Measurements from ENCODE around the gene MAP4K4. TPM values are rescaled to one million over a fixed set of nuclear protein-coding genes. Genes with fewer than 3 reads are reported as not detected.

The MAP4K4 gene
- total and polyA plus RNA-seq, 2 donors from 2014 or later, result 8.4 to 62.8 TPM

GRCh38 chr2:101823859-101824258 is 126.4 kb downstream of the MAP4K4 start:
- Histone ChIP-seq H3K27ac (ENCODE audit: low read depth in 2 of 2, low read length in 2 of 2) (no peak overlapping the region), H3K4me1 (ENCODE audit: control insufficient read depth in 2 of 3, insufficient read depth in 2 of 3, low read depth in 1 of 3, low read length in 3 of 3) (peaks cover 0 to 7% (median 5%) of the 10 kb centered on the region in 3 donors), H3K9me3 (ENCODE audit: control insufficient read depth in 2 of 3, insufficient read depth in 1 of 3, low read length in 3 of 3) (no peaks in the 10 kb centered on the region), H3K27me3 (ENCODE audit: control insufficient read depth, insufficient read depth, low read length) (no peaks in the 10 kb centered on the region), H3K36me3 (ENCODE audit: control insufficient read depth in 2 of 3, insufficient read depth in 3 of 3, low read length in 3 of 3) (peaks cover 0 to 12% (median 0%) of the 10 kb centered on the region in 3 donors), H3K4me3 (ENCODE audit: low read length in 3 of 3) (no peak overlapping the region), H3K9ac (ENCODE audit: low read length in 3 of 3) (no peak overlapping the region)
- intact Hi-C loops (cut with DNase I), result loop anchor here (10.0 kb wide), 1 partner anchor 129 kb away; the partner anchor contains the start of gene MAP4K4
- no peak for TF ChIP-seq CTCF (IDR thresholded peaks at IDR 0.05; ENCODE audit: borderline replicate concordance, extremely low read depth, insufficient read depth)
- FAIRE-seq (no peak), DNase-seq (no peak)

- Histone ChIP-seq H3K27ac (ENCODE audit: low read depth in 2 of 2, low read length in 2 of 2) (no peak overlapping the region), H3K9me3 (ENCODE audit: control insufficient read depth in 2 of 3, insufficient read depth in 1 of 3, low read length in 3 of 3) (no peaks in the 10 kb centered on the region), H3K4me1 (ENCODE audit: control insufficient read depth in 2 of 3, insufficient read depth in 2 of 3, low read depth in 1 of 3, low read length in 3 of 3) (peaks cover 0 to 7% (median 7%) of the 10 kb centered on the region in 3 donors), H3K36me3 (ENCODE audit: control insufficient read depth in 2 of 3, insufficient read depth in 3 of 3, low read length in 3 of 3) (peaks cover 0 to 23% (median 2%) of the 10 kb centered on the region in 3 donors), H3K27me3 (ENCODE audit: control insufficient read depth, insufficient read depth, low read length) (no peaks in the 10 kb centered on the region), H3K4me3 (ENCODE audit: low read length in 3 of 3) (no peak overlapping the region), H3K9ac (ENCODE audit: low read length in 3 of 3) (no peak overlapping the region)
- DNase-seq, result no peak
- TF ChIP-seq CTCF (IDR thresholded peaks at IDR 0.05; ENCODE audit: borderline replicate concordance, extremely low read depth, insufficient read depth), result no peak
- FAIRE-seq, result no peak
- intact Hi-C loops (cut with DNase I), result loop anchor here (10.0 kb wide), 1 partner anchor 132 kb away; the partner anchor contains the start of gene MAP4K4
Measured at GRCh38 chr2:101826716-101827115, 129.2 kb downstream of the MAP4K4 start.

- peaks cover 0 to 23% (median 2%) of the 10 kb centered on the region in 3 donors for H3K36me3 ChIP-seq (ENCODE audit: control insufficient read depth in 2 of 3, insufficient read depth in 3 of 3, low read length in 3 of 3)
- TF ChIP-seq CTCF (IDR thresholded peaks at IDR 0.05; ENCODE audit: borderline replicate concordance, extremely low read depth, insufficient read depth), result no peak
- intact Hi-C loops (cut with DNase I), result loop anchor here (10.0 kb wide), 1 partner anchor 132 kb away; the partner anchor contains the start of gene MAP4K4
- H3K27ac ChIP-seq (ENCODE audit: low read depth in 2 of 2, low read length in 2 of 2), result no peak overlapping the region
- DNase-seq (no peak), FAIRE-seq (no peak)
- H3K9ac ChIP-seq (ENCODE audit: low read length in 3 of 3), result no peak overlapping the region
- H3K27me3 ChIP-seq (ENCODE audit: control insufficient read depth, insufficient read depth, low read length), result no peaks in the 10 kb centered on the region
- no peaks in the 10 kb centered on the region for H3K9me3 ChIP-seq (ENCODE audit: control insufficient read depth in 2 of 3, insufficient read depth in 1 of 3, low read length in 3 of 3)
- no peak overlapping the region for H3K4me3 ChIP-seq (ENCODE audit: low read length in 3 of 3)
- peaks cover 0 to 7% (median 7%) of the 10 kb centered on the region in 3 donors for H3K4me1 ChIP-seq (ENCODE audit: control insufficient read depth in 2 of 3, insufficient read depth in 2 of 3, low read depth in 1 of 3, low read length in 3 of 3)
Measured at GRCh38 chr2:101827246-101827645, 129.7 kb downstream of the MAP4K4 start.

Measured in kidney (tissue), 14 donors.